Measurements from ENCODE around the gene LPCAT3.

Gene LPCAT3, protein sequence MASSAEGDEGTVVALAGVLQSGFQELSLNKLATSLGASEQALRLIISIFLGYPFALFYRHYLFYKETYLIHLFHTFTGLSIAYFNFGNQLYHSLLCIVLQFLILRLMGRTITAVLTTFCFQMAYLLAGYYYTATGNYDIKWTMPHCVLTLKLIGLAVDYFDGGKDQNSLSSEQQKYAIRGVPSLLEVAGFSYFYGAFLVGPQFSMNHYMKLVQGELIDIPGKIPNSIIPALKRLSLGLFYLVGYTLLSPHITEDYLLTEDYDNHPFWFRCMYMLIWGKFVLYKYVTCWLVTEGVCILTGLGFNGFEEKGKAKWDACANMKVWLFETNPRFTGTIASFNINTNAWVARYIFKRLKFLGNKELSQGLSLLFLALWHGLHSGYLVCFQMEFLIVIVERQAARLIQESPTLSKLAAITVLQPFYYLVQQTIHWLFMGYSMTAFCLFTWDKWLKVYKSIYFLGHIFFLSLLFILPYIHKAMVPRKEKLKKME

GRCh38 chr12:7018350-7019042 lies at the start of gene LPCAT3:
LPCAT3 (minus strand) TSS chr12:7018476; CDS start chr12:7018424, 52 bp downstream.
- H3K4me3 ChIP-seq (ENCODE audit: low read length) = peak within 1 kb of the TSS; percentile 70
- TF ChIP-seq CTCF (conservative IDR thresholded peaks at IDR 0.05; ENCODE audit: low read length) = peak; percentile 71
- peak; percentile 92 for DNase-seq (ENCODE audit: low read depth)

DNA sequence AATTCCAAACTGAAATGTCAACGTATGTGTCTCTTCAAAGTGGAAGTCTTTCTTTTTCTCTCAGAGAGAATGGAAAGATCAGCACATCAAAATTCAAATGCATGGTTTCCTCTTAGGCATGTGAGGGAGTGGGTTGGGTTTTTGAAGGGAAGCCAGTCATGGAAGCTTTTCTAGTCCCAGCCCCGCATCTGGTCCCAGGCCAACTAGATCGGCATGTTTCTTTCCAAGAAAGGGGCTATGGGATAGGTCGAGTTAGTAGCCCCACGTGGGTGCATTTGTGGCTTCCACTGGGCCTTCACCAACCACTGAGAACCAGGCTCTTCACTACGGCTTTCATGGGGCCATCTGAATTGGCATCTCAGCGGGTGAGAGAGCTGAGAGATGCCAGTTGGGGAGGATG lies 48.8 kb upstream of the LPCAT3 start:
- no peak overlapping the region for H3K4me3 ChIP-seq (ENCODE audit: low read length)
- DNase-seq (ENCODE audit: low read depth) = no peak
- no peak for TF ChIP-seq CTCF (conservative IDR thresholded peaks at IDR 0.05; ENCODE audit: low read length)

- no peak for DNase-seq (ENCODE audit: low read depth)
- no peak for TF ChIP-seq CTCF (conservative IDR thresholded peaks at IDR 0.05; ENCODE audit: low read length)
- H3K4me3 ChIP-seq (ENCODE audit: low read length) = no peak overlapping the region
Measured at GRCh38 chr12:7066596-7066995, 48.3 kb upstream of the LPCAT3 start.

- TF ChIP-seq CTCF (conservative IDR thresholded peaks at IDR 0.05; ENCODE audit: low read length) = no peak
Measured at GRCh38 chr12:7065073-7065623, 46.9 kb upstream of the LPCAT3 start.

GRCh38 chr12:7064516-7064915 lies 46.2 kb upstream of the LPCAT3 start:
- DNase-seq (ENCODE audit: low read depth) = no peak
- TF ChIP-seq CTCF (conservative IDR thresholded peaks at IDR 0.05; ENCODE audit: low read length) = no peak
- H3K4me3 ChIP-seq (ENCODE audit: low read length) = no peak overlapping the region

More at GRCh38 chr12:7065073-7065623, 46.9 kb upstream of the LPCAT3 start:
- no peak for DNase-seq (ENCODE audit: low read depth)
- no peak overlapping the region for H3K4me3 ChIP-seq (ENCODE audit: low read length)

DNA sequence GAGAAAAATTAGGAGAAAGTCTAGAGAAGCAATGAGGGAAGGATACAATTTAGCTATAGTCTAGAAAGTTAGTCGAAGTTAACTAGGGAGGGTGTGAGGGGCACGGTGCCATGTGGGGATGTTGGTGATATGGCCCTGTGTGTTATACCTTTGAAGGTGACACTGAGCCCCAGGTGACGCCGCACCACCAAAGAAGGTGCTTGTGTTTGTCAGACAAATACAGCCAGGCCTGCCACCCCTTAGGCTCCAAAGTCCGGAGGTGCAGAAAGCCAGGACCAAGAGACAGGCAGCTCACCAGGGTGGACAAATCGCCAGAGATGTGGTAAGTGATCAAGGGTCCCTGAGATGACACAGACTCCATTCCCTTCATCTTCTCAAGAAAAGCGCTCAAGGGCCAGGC lies 43.3 kb upstream of the LPCAT3 start:
- no peak for DNase-seq (ENCODE audit: low read depth)
- TF ChIP-seq CTCF (conservative IDR thresholded peaks at IDR 0.05; ENCODE audit: low read length) = no peak
- peak overlapping the region; percentile 80 for H3K4me3 ChIP-seq (ENCODE audit: low read length)

Data from AG10803 (cell line).